GM18498 (cell line): ENCODE measurements around the gene TSEN34.
A peak's percentile ranks its signal among the peaks of the same experiment; 100 is the strongest.
"Not testable (repeated sequence)": the region's sequence is repeated elsewhere in the genome, so short reads cannot be mapped to it uniquely, and the experiment has no call there.

Experiments
- ATAC-seq: cut with Tn5 transposase; IDR thresholded peaks from one replicate; pipeline ENCODE4 v1.9.1; 2021; ENCODE audit warnings: mild to moderate bottlenecking, moderate library complexity; ENCODE audit not compliant: unreplicated experiment

TSEN34 gene

DNA sequence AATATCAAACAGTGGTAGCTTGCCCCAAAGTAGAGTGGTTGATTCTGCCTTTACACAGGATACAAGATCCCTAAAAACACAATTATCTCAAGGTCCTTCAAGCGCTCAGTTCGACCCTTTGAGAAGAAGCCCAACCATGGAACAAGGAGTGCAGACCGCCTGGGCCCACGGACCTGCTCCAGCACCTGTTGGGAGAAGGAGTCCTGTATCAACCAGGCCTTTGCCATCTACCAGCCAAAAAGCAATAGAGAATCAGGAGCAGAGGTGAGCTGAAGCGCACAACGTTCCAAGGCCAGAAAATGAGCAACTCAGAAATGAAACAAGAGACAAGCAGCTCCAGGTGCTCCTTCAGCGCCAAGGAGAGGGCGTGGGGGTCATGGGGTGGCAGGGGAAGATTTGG is 38.0 kb downstream of the TSEN34 start:
- no peak for ATAC-seq

DNA sequence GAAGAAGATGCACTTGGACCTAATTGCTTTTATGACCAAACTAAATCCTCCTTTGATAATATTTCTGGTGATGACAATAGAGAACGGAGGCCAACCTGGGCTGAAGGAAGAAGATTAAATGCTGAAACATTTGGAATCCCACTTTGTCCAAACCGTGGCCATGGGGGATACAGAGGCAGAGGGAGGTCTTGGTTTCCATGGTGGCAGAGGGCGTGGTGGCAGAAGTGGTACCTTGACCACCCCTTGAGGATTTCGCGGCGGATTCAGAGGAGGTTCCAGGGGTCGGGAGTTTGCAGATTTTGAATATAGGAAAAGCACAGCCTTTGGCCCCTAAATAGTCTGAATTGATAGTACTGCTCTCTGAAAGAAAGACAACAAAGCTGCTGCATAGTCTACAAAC is 38.9 kb downstream of the TSEN34 start:
- no peak for ATAC-seq

GRCh38 chr19:54231077-54231931 is 40.2 kb downstream of the TSEN34 start:
- ATAC-seq = peak; percentile 57

DNA sequence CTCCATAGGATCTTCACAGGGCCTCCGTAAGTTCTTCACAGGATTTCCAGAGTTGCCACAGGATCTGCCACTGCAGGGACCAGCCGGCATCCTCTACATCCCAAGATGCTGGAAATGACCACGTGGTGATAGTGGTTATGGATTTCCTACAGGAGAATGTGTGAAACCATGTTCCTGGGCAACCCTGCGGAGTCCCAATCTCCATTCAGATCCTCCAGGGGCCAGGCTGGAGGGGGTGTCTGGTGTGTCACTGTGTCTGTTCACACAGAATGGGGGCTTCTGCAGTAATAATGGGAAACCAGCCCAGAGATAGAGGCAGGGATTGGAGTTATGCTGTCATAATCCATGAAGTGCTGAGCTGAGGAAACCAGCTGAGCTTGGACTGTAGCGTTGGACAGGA is 42.8 kb downstream of the TSEN34 start:
- ATAC-seq = no peak

- not testable (repeated sequence) for ATAC-seq
Observed at GRCh38 chr19:54239491-54240371, 48.6 kb downstream of the TSEN34 start.

DNA sequence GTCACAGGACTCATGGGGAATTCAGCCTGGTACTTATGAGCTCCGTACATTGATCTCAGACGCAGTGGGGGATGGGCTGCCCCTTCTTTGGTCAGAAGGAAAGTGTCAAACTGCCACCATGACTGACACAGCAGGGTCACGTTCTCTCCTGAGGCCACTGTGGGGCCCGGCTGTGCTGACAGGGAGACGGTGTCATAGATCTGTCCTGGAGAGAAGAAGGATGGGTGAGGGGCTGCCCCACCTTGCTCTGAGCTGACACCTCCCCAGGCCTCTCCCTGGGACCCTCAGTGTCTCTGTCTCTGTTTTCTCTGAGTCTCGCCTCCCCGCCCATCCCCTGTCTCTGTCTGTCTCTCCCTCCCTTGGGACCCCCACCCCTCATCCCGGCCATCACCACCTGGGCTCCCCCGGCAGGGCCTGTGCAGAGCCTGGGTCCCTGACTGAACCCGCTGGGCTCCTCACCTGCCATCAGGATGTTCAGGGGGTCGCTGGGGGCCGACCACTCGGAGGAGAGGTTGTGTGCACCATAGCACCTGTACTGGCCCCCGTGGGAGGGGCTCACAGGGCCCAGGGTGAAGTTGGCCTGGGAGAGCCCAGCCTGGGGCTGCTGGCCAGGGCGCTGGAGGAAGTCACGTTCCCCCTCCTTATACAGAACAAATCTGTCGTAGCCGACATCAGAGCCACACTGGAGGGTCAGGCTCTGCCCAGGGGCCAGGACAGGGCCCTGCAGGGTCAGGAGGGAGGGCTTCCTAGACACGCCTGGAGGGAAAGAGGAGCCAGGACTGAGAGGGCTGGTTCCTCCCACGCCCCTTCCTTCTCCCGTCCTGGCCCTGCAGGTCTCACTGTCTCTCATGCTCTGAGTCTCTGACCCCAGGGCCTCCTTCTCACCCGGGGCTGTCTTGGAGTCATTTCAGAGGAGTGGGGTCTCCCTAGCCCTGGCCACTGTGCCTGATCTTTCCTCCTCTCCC is 49.5 kb downstream of the TSEN34 start:
- ATAC-seq = not testable (repeated sequence)

DNA sequence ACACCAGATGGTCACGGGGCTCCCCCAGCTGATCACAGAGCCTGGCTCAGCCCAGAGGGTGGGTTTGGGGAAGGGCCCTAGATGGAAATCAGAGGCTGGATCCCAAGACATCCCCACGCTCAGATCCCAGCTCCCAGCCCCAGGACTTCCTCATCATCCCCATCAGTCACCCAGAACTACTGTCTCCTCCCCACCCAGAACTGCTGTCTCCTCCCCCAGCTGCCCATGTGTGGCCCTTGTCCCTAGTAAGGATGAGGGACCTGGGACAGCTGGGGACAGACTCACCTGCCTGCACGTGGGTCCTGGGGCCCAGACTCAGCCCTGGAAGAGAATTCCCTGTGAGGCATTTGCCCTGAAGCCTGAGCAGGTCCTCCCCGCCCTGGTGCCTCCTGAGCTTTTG is 51.1 kb downstream of the TSEN34 start:
- not testable (repeated sequence) for ATAC-seq

- not testable (repeated sequence) for ATAC-seq
Observed at GRCh38 chr19:54242646-54243045, 51.5 kb downstream of the TSEN34 start, which contains the start of gene LILRA6. LILRA6 (minus strand) TSS chr19:54242790.

DNA sequence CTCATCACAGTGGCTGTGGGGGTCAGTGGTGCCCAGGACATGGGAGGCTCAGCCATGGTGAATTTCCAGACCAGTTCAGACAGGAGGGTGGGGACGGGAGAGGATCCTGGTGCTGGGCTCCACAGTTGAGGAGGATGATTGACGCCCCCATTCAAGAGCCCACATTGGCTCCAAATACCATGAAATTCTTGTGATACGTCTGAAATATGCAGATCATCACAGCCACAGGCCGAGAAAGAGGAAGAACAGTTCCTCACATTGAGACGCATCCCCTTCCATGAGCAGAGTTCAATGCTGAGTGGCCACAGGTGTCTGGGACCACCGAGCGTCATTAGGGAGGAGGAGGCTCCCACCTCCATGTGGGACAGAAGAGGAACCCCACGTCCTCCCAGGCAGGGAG is 52.7 kb downstream of the TSEN34 start:
- ATAC-seq = not testable (repeated sequence)
